ENCODE data around the gene CENPO.

GRCh38 chr2:24749069-24749691, 44.0 kb upstream of the CENPO start:
- TF ChIP-seq CTCF (IDR thresholded peaks at IDR 0.05; ENCODE audit: low read length) (no peak), EZH2phosphoT487 (IDR thresholded peaks at IDR 0.05; ENCODE audit: low read length) (no peak), EZH2 (optimal IDR thresholded peaks at IDR 0.05; ENCODE audit: low read depth, low read length) (no peak)
